ENCODE data around the gene GSC. TPM values are rescaled to one million over a fixed set of nuclear protein-coding genes. Genes with fewer than 3 reads are reported as not detected.
"Not testable (repeated sequence)": the region's sequence is repeated elsewhere in the genome, so short reads cannot be mapped to it uniquely, and the experiment has no call there.

GSC gene
- total and polyA plus RNA-seq, 2 of the 4 experiments (the other 2 are of a cell fraction): not detected

GRCh38 chr14:94800764-94801163 is 30.9 kb upstream of the GSC start:
- H3K56ac ChIP-seq (ENCODE audit: extremely low read depth, insufficient read depth, low read length); H2BK120ac ChIP-seq (ENCODE audit: low read depth, low read length); H2AK9ac ChIP-seq (replicated peaks; ENCODE audit: low read depth, low read length, poor library complexity); H2AFZ ChIP-seq (replicated peaks; ENCODE audit: low read length, poor library complexity); H3K18ac ChIP-seq (ENCODE audit: low read depth, low read length); H3K14ac ChIP-seq (replicated peaks; ENCODE audit: low read depth, low read length); POLR2A ChIA-PET (ENCODE audit: unreplicated experiment); BruUV-seq (replicated peaks); H4K20me1 ChIP-seq (ENCODE audit: insufficient read depth, low read length); H3K9me3 ChIP-seq (ENCODE audit: control insufficient read depth, insufficient read depth, low read length); CTCF ChIA-PET; H4K5ac ChIP-seq (ENCODE audit: low read depth, low read length); H3K4ac ChIP-seq (ENCODE audit: low read depth, low read length); H2BK15ac ChIP-seq (ENCODE audit: low read depth, low read length); H3K79me1 ChIP-seq (ENCODE audit: low read depth in 1 of 2, low read length in 2 of 2); H3K9me1 ChIP-seq (ENCODE audit: insufficient read depth, low read length); H3K4me2 ChIP-seq (ENCODE audit: low read depth, low read length); H2BK20ac ChIP-seq (ENCODE audit: low read depth, low read length); H3K27me3 ChIP-seq (ENCODE audit: control insufficient read depth, insufficient read depth, low read length); H3K4me3 ChIP-seq (ENCODE audit: insufficient read depth, low read depth, low read length); H3K27ac ChIP-seq (ENCODE audit: insufficient read depth, low read length); intact Hi-C loops (cut with micrococcal nuclease); H4K91ac ChIP-seq (ENCODE audit: insufficient read depth, low read depth, low read length); H4K8ac ChIP-seq (ENCODE audit: low read depth in 2 of 2, low read length in 2 of 2); H3K36me3 ChIP-seq (ENCODE audit: control insufficient read depth, insufficient read depth, low read length); dilution Hi-C loops (cut with HindIII; ENCODE audit: low sequenced_read_pairs, unreplicated experiment); DNase-seq; H2BK5ac ChIP-seq (ENCODE audit: low read depth, low read length, poor library complexity, severe bottlenecking); ATAC-seq (ENCODE audit: low read depth); H3K23ac ChIP-seq (ENCODE audit: low read depth, low read length); H3K9ac ChIP-seq (ENCODE audit: low read depth, low read length); H3K4me1 ChIP-seq (ENCODE audit: control insufficient read depth, insufficient read depth, low read length); in situ Hi-C loops (cut with MboI; ENCODE audit: low sequenced_read_pairs); H2AK5ac ChIP-seq (ENCODE audit: low read depth, low read length): not testable (repeated sequence)
- WGBS, 2 experiments (ENCODE audit: extremely low coverage in 2 of 2, insufficient read length in 1 of 2): 51% methylated on average over 2 of the region's 9 CpGs; no CpG with 5 or more reads in 1 of the 2 experiments

All from IMR-90 (cell line).